CD4-positive, alpha-beta T cell (primary cell): Measurements from ENCODE around the gene CBFA2T3. TPM values are rescaled to one million over a fixed set of nuclear protein-coding genes. Genes with fewer than 3 reads are reported as not detected.

Experiments
- ATAC-seq: fragments of 200-7000 bp; cut with Tn5 transposase; one replicate; pipeline ENCODE4 v1.10.0; 2022; ENCODE audit warnings: mild to moderate bottlenecking; ENCODE audit not compliant: poor library complexity
- CTCF ChIA-PET: fragments of 350-600 bp; sonication (Branson Sonifier 250); formaldehyde crosslinking; loops from one replicate; lab custom pipeline; 2021; ENCODE audit warnings: antibody characterized with exemption, inconsistent platforms; lab: Charles Lee
- POLR2A ChIA-PET: fragments of 350-600 bp; sonication (Branson Sonifier 250); formaldehyde crosslinking; loops from one replicate; lab custom pipeline; 2021; ENCODE audit warnings: antibody characterized with exemption, inconsistent platforms; lab: Charles Lee
- DNase-seq, 14 experiments: peaks; one replicate each; pipeline ENCODE4 v3.0.0-alpha.2; 2013 to 2020; ENCODE audit warnings: mixed read lengths in 2 of 14
- H3K27ac ChIP-seq, 2 donors: one replicate each; pipeline versions ENCODE4 v1.5.1 to v1.7.0; 2013; ENCODE audit warnings: low read length in 2 of 2, low read depth in 1 of 2, mild to moderate bottlenecking in 1 of 2
- H3K27me3 ChIP-seq, 2 experiments: 1 replicate in 1 of 2; 2 replicates in 1 of 2; pipeline versions ENCODE4 v1.6.1 to v1.7.0; 2013; ENCODE audit warnings: low read length in 2 of 2, control low read depth in 1 of 2, mild to moderate bottlenecking in 1 of 2, moderate library complexity in 1 of 2; ENCODE audit not compliant: insufficient read depth in 2 of 2, control insufficient read depth in 1 of 2
- H3K36me3 ChIP-seq: one replicate; pipeline ENCODE4 v1.6.1; 2013; ENCODE audit warnings: low read length, control low read depth; ENCODE audit not compliant: insufficient read depth
- H3K4me1 ChIP-seq: one replicate; pipeline ENCODE4 v1.6.1; 2013; ENCODE audit warnings: low read length, control low read depth; ENCODE audit not compliant: insufficient read depth
- H3K4me3 ChIP-seq: one replicate; pipeline ENCODE4 v1.5.1; 2013; ENCODE audit warnings: mild to moderate bottlenecking, low read length, moderate library complexity
- H3K9me3 ChIP-seq, 2 experiments: 1 replicate in 1 of 2; 2 replicates in 1 of 2; pipeline versions ENCODE4 v1.6.1 to v1.7.0; 2013; ENCODE audit warnings: low read length in 2 of 2, mild to moderate bottlenecking in 2 of 2, control low read depth in 1 of 2, moderate library complexity in 1 of 2; ENCODE audit not compliant: control insufficient read depth in 1 of 2, insufficient read depth in 1 of 2
- H3K27ac Mint-ChIP-seq: one replicate; pipeline ENCODE4 v1.8.0; 2020; ENCODE audit warnings: mixed read lengths
- H3K27me3 Mint-ChIP-seq: one replicate; pipeline ENCODE4 v1.8.0; 2021; ENCODE audit warnings: mixed read lengths
- H3K36me3 Mint-ChIP-seq: one replicate; pipeline ENCODE4 v1.8.0; 2021; ENCODE audit warnings: low read depth, mixed read lengths
- H3K4me1 Mint-ChIP-seq: one replicate; pipeline ENCODE4 v1.8.0; 2021; ENCODE audit warnings: low read depth, mixed read lengths
- H3K4me3 Mint-ChIP-seq: one replicate; pipeline ENCODE4 v1.8.0; 2020; ENCODE audit warnings: mild to moderate bottlenecking, mixed read lengths
- H3K9me3 Mint-ChIP-seq: one replicate; pipeline ENCODE4 v1.8.0; 2020; ENCODE audit warnings: mixed read lengths
- CTCF ChIP-seq: fragments of 200-600 bp; IDR thresholded peaks from one replicate; pipeline ENCODE4 v1.8.0; 2022; ENCODE audit warnings: antibody characterized with exemption, mild to moderate bottlenecking
- intact Hi-C, 2 experiments: fragments of 100-400 bp; cut with DNase I in 1 of 2; cut with micrococcal nuclease in 1 of 2; formaldehyde crosslinking; loops; one replicate each; pipeline versions ENCODE4 v1.15.1 to v1.9.0; 2023 to 2025; cut with DNase I, micrococcal nuclease
- total RNA-seq, 174 experiments: library from RNA in 2 of 174; stranded (reverse) in 2 of 174; gene quantifications; one replicate each; pipeline ENCODE4 v1.2.3 and lab custom pipeline; 2021 to 2026

Gene CBFA2T3
- total RNA-seq, 2 experiments from 2014 or later = 0.80 to 1.6 TPM

GRCh38 chr16:88879788-88880055 is 97.3 kb downstream of the CBFA2T3 start:
- ChIA-PET CTCF (no interaction called here), POLR2A (no interaction called here)
- H3K4me1 Mint-ChIP-seq = no peaks in the 10 kb centered on the region
- H3K27ac ChIP-seq = no peak overlapping the region
- no peaks in the 10 kb centered on the region for H3K36me3 ChIP-seq
- DNase-seq (no peak), ATAC-seq (no peak)
- H3K27me3 Mint-ChIP-seq = no peaks in the 10 kb centered on the region
- H3K4me3 Mint-ChIP-seq = no peak overlapping the region
- no peaks in the 10 kb centered on the region for H3K27me3 ChIP-seq
- intact Hi-C loops = loop anchor here in 1 of 2 experiments (5.0 kb wide), 1 partner anchor 38 kb away; no protein-coding TSS in a partner anchor
- no peak overlapping the region for H3K27ac Mint-ChIP-seq
- peaks cover 9% of the 10 kb centered on the region for H3K4me1 ChIP-seq
- H3K9me3 Mint-ChIP-seq = no peaks in the 10 kb centered on the region
- TF ChIP-seq CTCF = no peak
- no peak overlapping the region for H3K4me3 ChIP-seq
- H3K36me3 Mint-ChIP-seq = no peaks in the 10 kb centered on the region
- H3K9me3 ChIP-seq = peaks cover 0 to 6% of the 10 kb centered on the region in 2 experiments

- no peaks in the 10 kb centered on the region for H3K4me1 Mint-ChIP-seq
- no peaks in the 10 kb centered on the region for H3K36me3 Mint-ChIP-seq
- CTCF ChIA-PET = no interaction called here
- no peaks in the 10 kb centered on the region for H3K9me3 Mint-ChIP-seq
- TF ChIP-seq CTCF = no peak
- no peak overlapping the region for H3K4me3 ChIP-seq
- POLR2A ChIA-PET = no interaction called here
- H3K36me3 ChIP-seq = no peaks in the 10 kb centered on the region
- ATAC-seq (no peak), DNase-seq (no peak)
- no peaks in the 10 kb centered on the region for H3K27me3 Mint-ChIP-seq
- intact Hi-C loops = loop anchor here in 1 of 2 experiments (5.0 kb wide), 1 partner anchor 38 kb away; no protein-coding TSS in a partner anchor
- H3K4me3 Mint-ChIP-seq = no peak overlapping the region
- H3K27ac Mint-ChIP-seq = no peak overlapping the region
- H3K9me3 ChIP-seq = peaks cover 0 to 6% of the 10 kb centered on the region in 2 experiments
- no peak overlapping the region for H3K27ac ChIP-seq
- no peaks in the 10 kb centered on the region for H3K27me3 ChIP-seq
- H3K4me1 ChIP-seq = peaks cover 9% of the 10 kb centered on the region
Measured at GRCh38 chr16:88878967-88879787, 97.8 kb downstream of the CBFA2T3 start.

GRCh38 chr16:88878356-88878755 is 98.7 kb downstream of the CBFA2T3 start:
- Histone ChIP-seq H3K9me3 (peaks cover 0 to 11% of the 10 kb centered on the region in 2 experiments), H3K27me3 (no peaks in the 10 kb centered on the region), H3K4me3 (no peak overlapping the region), H3K4me1 (peaks cover 9% of the 10 kb centered on the region), H3K27ac (no peak overlapping the region), H3K36me3 (no peaks in the 10 kb centered on the region)
- Mint-ChIP-seq H3K9me3 (no peaks in the 10 kb centered on the region), H3K4me1 (no peaks in the 10 kb centered on the region), H3K27me3 (no peaks in the 10 kb centered on the region), H3K27ac (no peak overlapping the region), H3K36me3 (no peaks in the 10 kb centered on the region), H3K4me3 (no peak overlapping the region)
- CTCF ChIA-PET = no interaction called here
- TF ChIP-seq CTCF = no peak
- intact Hi-C loops = loop anchor here in 1 of 2 experiments (5.0 kb wide), 1 partner anchor 39 kb away; no protein-coding TSS in a partner anchor
- DNase-seq (no peak), ATAC-seq (no peak)
- POLR2A ChIA-PET = no interaction called here
